ENCODE results near the gene ADGRE3.

ADGRE3 gene

GRCh38 chr19:14700711-14701375 lies 26.2 kb upstream of the ADGRE3 start:
- Histone ChIP-seq H3K36me3 (ENCODE audit: control insufficient read depth in 2 of 2, insufficient read depth in 1 of 2, low read length in 2 of 2) (peaks cover 6 to 88% of the 10 kb centered on the region in 2 experiments; a peak in 2 of 3 replicates), H3K4me1 (ENCODE audit: control insufficient read depth, insufficient read depth, low read length) (no peaks in the 10 kb centered on the region), H3K27ac (ENCODE audit: extremely low read depth, low read depth, low read length) (no peak overlapping the region), H3K4me3 (ENCODE audit: low read depth, low read length) (no peak overlapping the region), H3K9me3 (ENCODE audit: control insufficient read depth, insufficient read depth, low read depth, low read length) (no peaks in the 10 kb centered on the region)
- ChIA-PET POLR2A (interaction anchor here (1.4 kb wide), 1 partner anchor 11 kb away, joined by 4 read pairs; the partner anchor contains the start of gene ZNF333), CTCF (interaction anchor here (0.7 to 1.0 kb wide), 2 partner anchors 15 to 128 kb away, joined by 3 to 4 read pairs; no protein-coding TSS in a partner anchor)
- TF ChIP-seq ZFP3 (tag by site-specific recombination; IDR thresholded peaks at IDR 0.05; ENCODE audit: low read depth), result no peak
- no peak for TF ChIP-seq ZNF580 (tag by site-specific recombination; IDR thresholded peaks at IDR 0.05)
- TF ChIP-seq SCRT2 (tag by site-specific recombination; IDR thresholded peaks at IDR 0.05), result no peak
- TF ChIP-seq TCF7L2 (IDR thresholded peaks at IDR 0.05; ENCODE audit: borderline replicate concordance, low read depth, low read length), result no peak
- TF ChIP-seq ZNF843 (tag by site-specific recombination; IDR thresholded peaks at IDR 0.05), result no peak
- TF ChIP-seq SETDB1 (IDR thresholded peaks at IDR 0.05; ENCODE audit: insufficient read length, low read length), result no peak

GRCh38 chr19:14699641-14700040 lies 25.0 kb upstream of the ADGRE3 start:
- ChIA-PET CTCF (interaction anchor here (0.6 kb wide), 1 partner anchor 98 kb away, joined by 3 read pairs; no protein-coding TSS in a partner anchor), POLR2A (no interaction called here)
- H3K36me3 ChIP-seq (ENCODE audit: control insufficient read depth in 2 of 2, insufficient read depth in 1 of 2, low read length in 2 of 2), result peaks cover 6 to 86% of the 10 kb centered on the region in 2 experiments; a peak in 2 of 3 replicates
- no peaks in the 10 kb centered on the region for H3K9me3 ChIP-seq (ENCODE audit: control insufficient read depth, insufficient read depth, low read depth, low read length)
- H3K4me3 ChIP-seq (ENCODE audit: low read depth, low read length), result no peak overlapping the region
- H3K27ac ChIP-seq (ENCODE audit: extremely low read depth, low read depth, low read length), result no peak overlapping the region
- H3K4me1 ChIP-seq (ENCODE audit: control insufficient read depth, insufficient read depth, low read length), result no peaks in the 10 kb centered on the region
- TF ChIP-seq ZNF350 (tag by site-specific recombination; IDR thresholded peaks at IDR 0.05) (no peak), ZNF184 (tag by site-specific recombination; IDR thresholded peaks at IDR 0.05) (no peak), ZNF324 (tag by site-specific recombination; IDR thresholded peaks at IDR 0.05) (no peak), ZNF157 (tag by site-specific recombination; IDR thresholded peaks at IDR 0.05) (no peak), ZNF280C (tag by site-specific recombination; IDR thresholded peaks at IDR 0.05) (no peak), ZNF76 (tag by site-specific recombination; IDR thresholded peaks at IDR 0.05; ENCODE audit: borderline replicate concordance, low read depth) (no peak), ZNF629 (tag by site-specific recombination; IDR thresholded peaks at IDR 0.05) (no peak), KLF9 (tag by site-specific recombination; IDR thresholded peaks at IDR 0.05; ENCODE audit: low read depth) (no peak), INSM2 (tag by site-specific recombination; IDR thresholded peaks at IDR 0.05) (no peak)

GRCh38 chr19:14695471-14695870 lies 20.8 kb upstream of the ADGRE3 start:
- H3K36me3 ChIP-seq (ENCODE audit: control insufficient read depth in 2 of 2, insufficient read depth in 1 of 2, low read length in 2 of 2), result peaks cover 6 to 58% of the 10 kb centered on the region in 2 experiments; a peak in 2 of 3 replicates
- ChIA-PET CTCF (no interaction called here), POLR2A (interaction anchor here (0.5 kb wide), 1 partner anchor 19 kb away, joined by 3 read pairs; no protein-coding TSS in a partner anchor)
- H3K4me1 ChIP-seq (ENCODE audit: control insufficient read depth, insufficient read depth, low read length), result no peaks in the 10 kb centered on the region; the same call in 1 of the 2 replicates
- no peak overlapping the region for H3K4me3 ChIP-seq (ENCODE audit: low read depth, low read length)
- H3K9me3 ChIP-seq (ENCODE audit: control insufficient read depth, insufficient read depth, low read depth, low read length), result no peaks in the 10 kb centered on the region
- H3K27ac ChIP-seq (ENCODE audit: extremely low read depth, low read depth, low read length), result no peak overlapping the region
- TF ChIP-seq ZNF362 (tag by site-specific recombination; IDR thresholded peaks at IDR 0.05) (no peak), HOXC10 (CRISPR knock-in tag; IDR thresholded peaks at IDR 0.05) (no peak), ZNF449 (tag by site-specific recombination; IDR thresholded peaks at IDR 0.05) (no peak), ZSCAN18 (tag by site-specific recombination; IDR thresholded peaks at IDR 0.05) (no peak), HOXD13 (CRISPR knock-in tag; IDR thresholded peaks at IDR 0.05; ENCODE audit: borderline replicate concordance) (no peak), KLF1 (tag by site-specific recombination; IDR thresholded peaks at IDR 0.05) (no peak), ZBTB8A (tag by site-specific recombination; IDR thresholded peaks at IDR 0.05) (no peak), ZNF157 (tag by site-specific recombination; IDR thresholded peaks at IDR 0.05) (no peak), ZSCAN16 (tag by site-specific recombination; IDR thresholded peaks at IDR 0.05) (no peak)
